ENCODE results near the gene RPS16.
"Not testable (repeated sequence)": the region's sequence is repeated elsewhere in the genome, so short reads cannot be mapped to it uniquely, and the experiment has no call there.

RPS16 gene

GRCh38 chr19:39479319-39479801 is 43.6 kb upstream of the RPS16 start:
- Histone ChIP-seq H3K4me1 (ENCODE audit: control extremely low read depth in 1 of 4, control insufficient read depth in 4 of 4, insufficient read depth in 4 of 4, low read length in 3 of 4) (peaks cover 0 to 24% (median 21%) of the 10 kb centered on the region in 4 experiments), H3K27ac (ENCODE audit: insufficient read depth in 1 of 2, low read depth in 1 of 2, low read length in 2 of 2, poor library complexity in 1 of 2, severe bottlenecking in 2 of 2) (peak overlapping the region in 1 of 2 experiments; percentile 95), H3K36me3 (ENCODE audit: control insufficient read depth in 4 of 4, insufficient read depth in 4 of 4, low read length in 3 of 4) (peaks cover 6 to 34% (median 27%) of the 10 kb centered on the region in 4 experiments)
- H3K4me3 ChIP-seq (ENCODE audit: control insufficient read depth in 1 of 7, extremely low read depth in 1 of 7, insufficient read depth in 4 of 7, low read depth in 2 of 7, low read length in 6 of 7); H3K9me3 ChIP-seq (ENCODE audit: control extremely low read depth in 1 of 5, control insufficient read depth in 4 of 5, insufficient read depth in 2 of 5, low read depth in 1 of 5, low read length in 4 of 5); CTCF ChIA-PET; DNase-seq; H3K27me3 ChIP-seq (replicated peaks in 2 of 5; ENCODE audit: control insufficient read depth in 4 of 5, insufficient read depth in 5 of 5, low read length in 4 of 5); POLR2A ChIA-PET: not testable (repeated sequence)
- 100% methylated on average over 2 of the region's 11 CpGs for WGBS (ENCODE audit: insufficient coverage)

DNA sequence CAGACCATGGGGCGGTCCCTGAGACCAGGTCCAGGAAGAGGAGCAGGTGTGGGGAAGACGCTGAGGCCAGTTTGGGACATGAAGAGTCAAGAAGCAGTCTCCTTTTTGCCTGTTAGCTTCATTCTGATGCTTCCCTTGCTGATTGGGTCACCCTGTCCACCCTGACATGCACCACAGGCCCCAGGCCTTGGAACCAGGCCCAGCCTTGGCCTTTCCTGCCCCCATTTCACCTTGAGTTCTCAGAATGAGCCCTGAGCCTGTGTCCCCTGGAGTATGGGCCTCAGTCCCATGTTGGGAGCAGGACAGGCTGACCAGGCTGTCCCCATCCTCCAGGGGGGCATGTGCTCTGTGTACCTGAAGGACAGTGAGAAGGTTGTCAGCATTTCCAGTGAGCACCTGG is 40.0 kb upstream of the RPS16 start:
- no peaks in the 10 kb centered on the region for H3K9me3 ChIP-seq (ENCODE audit: control extremely low read depth in 1 of 5, control insufficient read depth in 4 of 5, insufficient read depth in 2 of 5, low read depth in 1 of 5, low read length in 4 of 5)
- POLR2A ChIA-PET, result no interaction called here
- H3K27ac ChIP-seq (ENCODE audit: insufficient read depth in 1 of 2, low read depth in 1 of 2, low read length in 2 of 2, poor library complexity in 1 of 2, severe bottlenecking in 2 of 2), result no peak overlapping the region
- H3K4me3 ChIP-seq (ENCODE audit: control insufficient read depth in 1 of 7, extremely low read depth in 1 of 7, insufficient read depth in 4 of 7, low read depth in 2 of 7, low read length in 6 of 7), result no peak overlapping the region
- WGBS (ENCODE audit: insufficient coverage), result 93% methylated on average over 2 of the region's 2 CpGs
- CTCF ChIA-PET, result interaction anchor here (1.2 to 5.2 kb wide), 6 partner anchors 9 to 57 kb away, joined by 4 to 46 read pairs (median 8); partner anchors contain the start of gene EID2B
- peaks cover 9 to 58% (median 47%) of the 10 kb centered on the region in 4 experiments for H3K36me3 ChIP-seq (ENCODE audit: control insufficient read depth in 4 of 4, insufficient read depth in 4 of 4, low read length in 3 of 4)
- DNase-seq, result no peak
- H3K4me1 ChIP-seq (ENCODE audit: control extremely low read depth in 1 of 4, control insufficient read depth in 4 of 4, insufficient read depth in 4 of 4, low read length in 3 of 4), result peaks cover 0 to 11% (median 10%) of the 10 kb centered on the region in 4 experiments
- H3K27me3 ChIP-seq (replicated peaks in 2 of 5; ENCODE audit: control insufficient read depth in 4 of 5, insufficient read depth in 5 of 5, low read length in 4 of 5), result no peaks in the 10 kb centered on the region

DNA sequence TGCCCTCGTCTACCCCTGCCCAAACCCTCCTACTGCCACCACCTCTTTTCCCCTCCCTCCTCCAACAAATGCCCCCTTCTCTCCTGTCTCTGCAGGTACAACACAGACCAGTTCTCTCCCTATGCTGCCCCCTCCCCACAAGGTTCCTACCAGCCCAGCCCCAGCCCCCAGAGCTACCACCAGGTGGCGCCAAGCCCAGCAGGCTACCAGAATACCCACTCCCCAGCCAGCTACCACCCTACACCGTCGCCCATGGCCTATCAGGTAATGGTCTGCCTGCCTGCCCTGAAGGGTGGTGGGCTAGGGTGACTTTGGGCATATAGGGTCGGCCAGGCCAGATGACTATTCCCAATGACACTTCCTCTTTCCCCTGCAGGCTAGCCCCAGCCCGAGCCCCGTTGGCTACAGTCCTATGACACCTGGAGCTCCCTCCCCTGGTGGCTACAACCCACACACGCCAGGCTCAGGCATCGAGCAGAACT is 38.4 kb upstream of the RPS16 start:
- no peak overlapping the region for H3K27ac ChIP-seq (ENCODE audit: insufficient read depth in 1 of 2, low read depth in 1 of 2, low read length in 2 of 2, poor library complexity in 1 of 2, severe bottlenecking in 2 of 2)
- DNase-seq, result peak; percentile 62 to 77 (median 72)
- ChIA-PET CTCF (interaction anchor here (0.9 to 5.2 kb wide), 17 partner anchors 10 to 322 kb away, joined by 3 to 46 read pairs (median 4); partner anchors contain the start of gene EID2B), POLR2A (interaction anchor here (0.6 to 1.2 kb wide), 3 partner anchors 17 to 58 kb away, joined by 4 to 7 read pairs (median 4); partner anchors contain the start of genes EID2B and SELENOV)
- H3K27me3 ChIP-seq (replicated peaks in 2 of 5; ENCODE audit: control insufficient read depth in 4 of 5, insufficient read depth in 5 of 5, low read length in 4 of 5), result no peaks in the 10 kb centered on the region
- no peak overlapping the region for H3K4me3 ChIP-seq (ENCODE audit: control insufficient read depth in 1 of 7, extremely low read depth in 1 of 7, insufficient read depth in 4 of 7, low read depth in 2 of 7, low read length in 6 of 7)
- no peaks in the 10 kb centered on the region for H3K9me3 ChIP-seq (ENCODE audit: control extremely low read depth in 1 of 5, control insufficient read depth in 4 of 5, insufficient read depth in 2 of 5, low read depth in 1 of 5, low read length in 4 of 5)
- WGBS (ENCODE audit: insufficient coverage), result 71% methylated on average over 6 of the region's 9 CpGs
- no peaks in the 10 kb centered on the region for H3K4me1 ChIP-seq (ENCODE audit: control extremely low read depth in 1 of 4, control insufficient read depth in 4 of 4, insufficient read depth in 4 of 4, low read length in 3 of 4)
- H3K36me3 ChIP-seq (ENCODE audit: control insufficient read depth in 4 of 4, insufficient read depth in 4 of 4, low read length in 3 of 4), result peaks cover 17 to 74% (median 61%) of the 10 kb centered on the region in 4 experiments

GRCh38 chr19:39473443-39473960 is 37.8 kb upstream of the RPS16 start:
- H3K4me3 ChIP-seq (ENCODE audit: control insufficient read depth in 1 of 7, extremely low read depth in 1 of 7, insufficient read depth in 4 of 7, low read depth in 2 of 7, low read length in 6 of 7), result no peak overlapping the region
- ChIA-PET CTCF (interaction anchor here (1.2 to 5.2 kb wide), 6 partner anchors 10 to 75 kb away, joined by 3 to 46 read pairs (median 4); partner anchors contain the start of gene EID2B), POLR2A (interaction anchor here (0.6 to 1.2 kb wide), 2 partner anchors 18 to 59 kb away, joined by 4 to 7 read pairs; partner anchors contain the start of gene EID2B)
- DNase-seq, result no peak
- no peak overlapping the region for H3K27ac ChIP-seq (ENCODE audit: insufficient read depth in 1 of 2, low read depth in 1 of 2, low read length in 2 of 2, poor library complexity in 1 of 2, severe bottlenecking in 2 of 2)
- no peaks in the 10 kb centered on the region for H3K27me3 ChIP-seq (replicated peaks in 2 of 5; ENCODE audit: control insufficient read depth in 4 of 5, insufficient read depth in 5 of 5, low read length in 4 of 5)
- H3K9me3 ChIP-seq (ENCODE audit: control extremely low read depth in 1 of 5, control insufficient read depth in 4 of 5, insufficient read depth in 2 of 5, low read depth in 1 of 5, low read length in 4 of 5), result no peaks in the 10 kb centered on the region
- WGBS (ENCODE audit: insufficient coverage), result 100% methylated on average over 4 of the region's 11 CpGs
- H3K36me3 ChIP-seq (ENCODE audit: control insufficient read depth in 4 of 4, insufficient read depth in 4 of 4, low read length in 3 of 4), result peaks cover 19 to 80% (median 68%) of the 10 kb centered on the region in 4 experiments
- no peaks in the 10 kb centered on the region for H3K4me1 ChIP-seq (ENCODE audit: control extremely low read depth in 1 of 4, control insufficient read depth in 4 of 4, insufficient read depth in 4 of 4, low read length in 3 of 4)

DNA sequence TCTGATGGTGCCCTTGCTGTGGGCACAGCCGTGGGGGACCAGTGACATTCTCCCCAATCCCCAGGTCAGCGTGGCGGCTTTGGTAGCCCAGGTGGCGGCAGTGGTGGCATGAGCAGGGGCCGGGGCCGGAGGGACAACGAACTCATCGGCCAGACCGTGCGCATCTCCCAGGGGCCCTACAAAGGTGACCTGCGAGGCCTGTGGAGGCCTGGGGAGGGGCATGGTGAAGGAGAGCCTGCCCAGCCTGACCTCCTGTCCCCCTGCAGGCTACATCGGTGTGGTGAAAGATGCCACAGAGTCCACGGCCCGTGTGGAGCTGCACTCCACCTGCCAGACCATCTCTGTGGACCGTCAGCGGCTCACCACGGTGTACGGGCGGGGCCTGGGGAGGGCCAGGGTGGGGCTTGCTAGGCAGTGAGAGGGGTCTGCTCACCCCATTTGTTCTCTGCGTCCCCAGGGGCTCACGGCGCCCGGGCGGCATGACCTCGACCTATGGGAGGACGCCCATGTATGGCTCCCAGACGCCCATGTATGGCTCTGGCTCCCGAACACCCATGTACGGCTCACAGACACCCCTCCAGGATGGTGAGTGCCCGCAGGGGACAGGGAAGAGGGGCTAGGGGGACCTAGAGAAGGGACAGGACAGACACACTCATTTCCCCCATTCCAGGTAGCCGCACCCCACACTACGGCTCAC is 37.1 kb upstream of the RPS16 start:
- ChIA-PET CTCF (interaction anchor here (1.2 to 1.5 kb wide), 3 partner anchors 13 to 75 kb away, joined by 3 read pairs; no protein-coding TSS in a partner anchor), POLR2A (no interaction called here)
- WGBS (ENCODE audit: insufficient coverage), result 95% methylated on average over 22 of the region's 32 CpGs
- DNase-seq, result no peak
- H3K9me3 ChIP-seq (ENCODE audit: control extremely low read depth in 1 of 5, control insufficient read depth in 4 of 5, insufficient read depth in 2 of 5, low read depth in 1 of 5, low read length in 4 of 5), result no peaks in the 10 kb centered on the region
- H3K36me3 ChIP-seq (ENCODE audit: control insufficient read depth in 4 of 4, insufficient read depth in 4 of 4, low read length in 3 of 4), result peaks cover 19 to 86% (median 74%) of the 10 kb centered on the region in 4 experiments
- no peaks in the 10 kb centered on the region for H3K27me3 ChIP-seq (replicated peaks in 2 of 5; ENCODE audit: control insufficient read depth in 4 of 5, insufficient read depth in 5 of 5, low read length in 4 of 5)
- H3K4me3 ChIP-seq (ENCODE audit: control insufficient read depth in 1 of 7, extremely low read depth in 1 of 7, insufficient read depth in 4 of 7, low read depth in 2 of 7, low read length in 6 of 7), result no peak overlapping the region
- no peaks in the 10 kb centered on the region for H3K4me1 ChIP-seq (ENCODE audit: control extremely low read depth in 1 of 4, control insufficient read depth in 4 of 4, insufficient read depth in 4 of 4, low read length in 3 of 4)
- no peak overlapping the region for H3K27ac ChIP-seq (ENCODE audit: insufficient read depth in 1 of 2, low read depth in 1 of 2, low read length in 2 of 2, poor library complexity in 1 of 2, severe bottlenecking in 2 of 2)

DNA sequence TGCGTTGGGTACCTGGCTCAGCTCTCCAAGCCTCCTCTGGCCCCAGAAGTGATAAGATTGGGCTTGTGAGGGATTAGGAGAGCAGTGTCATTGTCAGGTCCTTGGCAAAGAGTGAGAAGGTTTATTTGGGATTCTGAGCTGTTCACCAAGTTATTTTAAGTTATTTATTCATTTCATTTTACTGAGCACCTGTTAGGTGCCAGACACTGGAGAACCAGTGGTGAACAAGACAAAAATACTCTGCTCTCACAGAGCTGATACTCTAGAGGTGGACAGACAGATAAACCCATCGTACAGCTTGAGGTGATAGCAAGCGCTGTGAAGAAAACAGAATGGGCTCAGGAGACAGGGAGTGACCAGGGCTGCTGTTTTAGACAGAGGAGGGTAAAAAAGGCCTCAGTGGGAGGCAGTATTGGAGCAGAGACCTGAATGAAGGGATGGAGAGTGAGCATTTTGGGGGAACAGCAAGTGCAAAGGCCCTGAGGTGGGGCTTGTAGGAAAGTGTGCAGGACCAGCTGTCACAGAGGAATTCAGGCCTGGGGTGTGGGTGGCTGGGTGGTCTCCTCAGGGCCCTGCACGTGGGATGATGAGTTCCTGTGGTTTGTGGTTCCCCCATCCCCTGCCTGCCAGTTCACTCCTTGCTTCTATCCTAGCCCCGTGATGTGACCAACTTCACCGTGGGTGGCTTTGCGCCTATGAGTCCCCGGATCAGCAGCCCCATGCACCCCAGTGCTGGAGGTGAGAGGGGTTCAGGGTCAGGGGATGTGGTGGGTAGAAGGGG is 36.2 kb upstream of the RPS16 start:
- WGBS (ENCODE audit: insufficient coverage), result 90% methylated on average over 6 of the region's 8 CpGs
- ChIA-PET POLR2A (no interaction called here), CTCF (interaction anchor here (1.2 kb wide), 1 partner anchor 61 kb away, joined by 14 read pairs; the partner anchor contains the start of gene EID2B)
- no peak overlapping the region for H3K4me3 ChIP-seq (ENCODE audit: control insufficient read depth in 1 of 7, extremely low read depth in 1 of 7, insufficient read depth in 4 of 7, low read depth in 2 of 7, low read length in 6 of 7)
- no peak for DNase-seq
- no peaks in the 10 kb centered on the region for H3K9me3 ChIP-seq (ENCODE audit: control extremely low read depth in 1 of 5, control insufficient read depth in 4 of 5, insufficient read depth in 2 of 5, low read depth in 1 of 5, low read length in 4 of 5)
- H3K4me1 ChIP-seq (ENCODE audit: control extremely low read depth in 1 of 4, control insufficient read depth in 4 of 4, insufficient read depth in 4 of 4, low read length in 3 of 4), result no peaks in the 10 kb centered on the region
- peaks cover 21 to 94% (median 81%) of the 10 kb centered on the region in 4 experiments for H3K36me3 ChIP-seq (ENCODE audit: control insufficient read depth in 4 of 4, insufficient read depth in 4 of 4, low read length in 3 of 4)
- no peaks in the 10 kb centered on the region for H3K27me3 ChIP-seq (replicated peaks in 2 of 5; ENCODE audit: control insufficient read depth in 4 of 5, insufficient read depth in 5 of 5, low read length in 4 of 5)
- H3K27ac ChIP-seq (ENCODE audit: insufficient read depth in 1 of 2, low read depth in 1 of 2, low read length in 2 of 2, poor library complexity in 1 of 2, severe bottlenecking in 2 of 2), result no peak overlapping the region

Measured in common myeloid progenitor, CD34-positive (primary cell).